Upper lobe of left lung (tissue), 4 donors: ENCODE results near the gene FBXL15.

Source experiments
- POLR2A ChIP-seq, 4 donors: fragments of 450-650 bp; IDR thresholded peaks; one replicate each; pipeline ENCODE4 v1.5.1; 2016 to 2017; ENCODE audit warnings: antibody characterized with exemption in 4 of 4, mild to moderate bottlenecking in 2 of 4
- TF ChIP-seq, protein P1 (sequence below), 6 experiments: fragments of 450-650 bp in 4 of 6; fragments of 200-600 bp in 2 of 6; sonication (generic) in 2 of 6; IDR thresholded peaks; one replicate each; pipeline ENCODE4 v1.5.1; 2016 to 2019; ENCODE audit warnings: antibody characterized with exemption in 6 of 6

DNA sequence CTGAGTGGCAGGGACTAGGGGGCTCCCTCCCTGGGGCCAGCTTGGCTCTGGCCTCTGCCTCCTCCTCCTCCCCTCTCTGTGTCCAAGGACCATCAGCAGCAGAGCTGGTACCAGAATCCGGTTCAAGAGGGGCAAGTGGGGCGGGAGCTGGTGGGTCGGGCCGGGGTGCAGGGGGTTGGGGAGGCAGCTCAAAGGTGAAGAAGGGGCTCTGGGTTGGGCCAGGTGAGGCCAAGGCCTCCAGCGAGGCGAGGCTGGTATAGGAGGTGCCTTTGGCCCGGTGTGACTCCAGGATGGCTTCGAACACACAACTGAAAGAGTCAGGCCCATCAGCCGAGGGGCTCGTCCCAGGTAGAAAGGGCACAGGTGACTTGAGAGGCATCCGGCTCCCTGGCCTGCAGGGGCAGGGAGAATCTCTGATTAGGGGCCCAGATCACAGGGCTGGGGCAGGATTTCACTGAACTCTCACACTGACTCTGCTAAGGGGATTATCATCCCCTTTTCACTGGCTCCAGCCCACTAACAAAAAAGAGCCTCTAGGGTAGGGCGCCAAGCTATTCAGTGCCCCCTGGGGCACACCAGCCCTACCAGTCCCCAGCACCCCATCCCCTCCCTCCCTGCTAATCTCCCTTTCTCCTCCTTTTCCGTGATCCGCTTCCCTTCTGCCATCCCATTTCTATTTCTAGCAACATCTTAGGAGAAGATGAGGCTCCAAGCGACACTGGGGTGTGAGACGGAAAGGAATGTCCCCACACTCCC lies 6.7 kb upstream of the FBXL15 start:
- no peak for TF ChIP-seq POLR2A (IDR thresholded peaks at IDR 0.05)
- TF ChIP-seq, protein P1, sequence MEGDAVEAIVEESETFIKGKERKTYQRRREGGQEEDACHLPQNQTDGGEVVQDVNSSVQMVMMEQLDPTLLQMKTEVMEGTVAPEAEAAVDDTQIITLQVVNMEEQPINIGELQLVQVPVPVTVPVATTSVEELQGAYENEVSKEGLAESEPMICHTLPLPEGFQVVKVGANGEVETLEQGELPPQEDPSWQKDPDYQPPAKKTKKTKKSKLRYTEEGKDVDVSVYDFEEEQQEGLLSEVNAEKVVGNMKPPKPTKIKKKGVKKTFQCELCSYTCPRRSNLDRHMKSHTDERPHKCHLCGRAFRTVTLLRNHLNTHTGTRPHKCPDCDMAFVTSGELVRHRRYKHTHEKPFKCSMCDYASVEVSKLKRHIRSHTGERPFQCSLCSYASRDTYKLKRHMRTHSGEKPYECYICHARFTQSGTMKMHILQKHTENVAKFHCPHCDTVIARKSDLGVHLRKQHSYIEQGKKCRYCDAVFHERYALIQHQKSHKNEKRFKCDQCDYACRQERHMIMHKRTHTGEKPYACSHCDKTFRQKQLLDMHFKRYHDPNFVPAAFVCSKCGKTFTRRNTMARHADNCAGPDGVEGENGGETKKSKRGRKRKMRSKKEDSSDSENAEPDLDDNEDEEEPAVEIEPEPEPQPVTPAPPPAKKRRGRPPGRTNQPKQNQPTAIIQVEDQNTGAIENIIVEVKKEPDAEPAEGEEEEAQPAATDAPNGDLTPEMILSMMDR (IDR thresholded peaks at IDR 0.05) = no peak
